Stimulated activated CD4-positive, alpha-beta T cell treated with anti-CD3 and anti-CD28 coated beads, Interleukin-12 subunit alpha, Interleukin-12 subunit beta, amount 100 ng/mL, for 24 hours (primary cell): ENCODE results near the gene ICA1L.

Experiments
- DNase-seq, 2 experiments: peaks; one replicate each; pipeline ENCODE4 v3.0.0-alpha.2; 2020; ENCODE audit warnings: low read depth in 2 of 2

The ICA1L gene

DNA sequence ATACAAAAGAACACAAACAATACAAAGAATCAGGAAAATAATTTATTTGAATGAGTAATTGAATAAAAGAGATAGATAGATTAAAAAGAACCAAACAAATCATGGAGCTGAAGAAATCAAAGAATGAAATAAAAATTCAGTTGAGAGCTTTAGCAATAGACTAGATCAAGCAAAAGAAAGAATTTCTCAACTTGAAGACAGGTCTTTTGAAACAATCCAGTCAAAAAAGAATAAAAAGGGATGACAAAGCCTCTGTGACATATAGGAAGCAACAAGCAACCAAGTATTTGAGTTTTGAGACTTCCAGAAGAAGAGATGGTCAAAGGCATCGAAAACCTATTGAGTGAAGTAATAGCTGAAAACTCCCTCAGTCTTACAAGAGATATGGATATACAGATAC, 128.0 kb downstream of the ICA1L start:
- no peak for DNase-seq

DNA sequence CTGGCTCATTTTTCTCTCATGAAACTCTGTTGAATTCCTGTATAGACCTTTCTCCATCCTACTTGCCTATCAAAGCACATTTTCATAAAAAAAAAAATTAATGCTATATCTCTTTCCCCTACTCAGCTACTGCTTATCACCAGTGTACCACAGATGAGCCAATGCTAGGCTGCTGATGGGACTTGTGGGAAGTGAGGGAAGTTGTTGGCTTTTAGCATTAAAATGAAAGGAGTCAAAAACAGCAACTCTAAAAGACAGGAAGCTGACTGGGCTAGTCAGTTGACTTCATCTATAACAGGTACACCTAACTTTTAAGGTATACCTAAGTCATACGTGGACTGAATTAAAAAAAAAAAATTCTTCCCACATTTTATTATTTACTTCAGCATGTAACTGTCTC, 134.7 kb downstream of the ICA1L start:
- no peak for DNase-seq

DNA sequence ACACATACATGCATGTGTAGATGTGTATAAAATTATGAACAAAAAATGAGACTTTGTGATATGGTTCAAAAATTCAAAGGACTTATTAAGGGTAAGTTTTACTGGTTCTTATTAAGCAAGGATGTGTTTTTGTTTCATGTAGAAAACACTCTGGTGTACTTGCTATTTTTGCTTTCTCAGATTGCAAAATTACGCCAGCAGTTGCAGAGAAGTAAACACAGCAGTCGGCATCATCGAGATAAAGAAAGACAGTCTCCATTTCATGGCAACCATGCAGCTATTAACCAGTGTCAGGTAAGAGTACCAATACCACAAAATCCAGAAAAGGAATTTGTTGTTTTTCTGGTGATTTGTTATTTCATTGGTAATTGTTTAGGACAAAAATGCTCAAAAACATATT, 145.5 kb downstream of the ICA1L start:
- DNase-seq: no peak

DNA sequence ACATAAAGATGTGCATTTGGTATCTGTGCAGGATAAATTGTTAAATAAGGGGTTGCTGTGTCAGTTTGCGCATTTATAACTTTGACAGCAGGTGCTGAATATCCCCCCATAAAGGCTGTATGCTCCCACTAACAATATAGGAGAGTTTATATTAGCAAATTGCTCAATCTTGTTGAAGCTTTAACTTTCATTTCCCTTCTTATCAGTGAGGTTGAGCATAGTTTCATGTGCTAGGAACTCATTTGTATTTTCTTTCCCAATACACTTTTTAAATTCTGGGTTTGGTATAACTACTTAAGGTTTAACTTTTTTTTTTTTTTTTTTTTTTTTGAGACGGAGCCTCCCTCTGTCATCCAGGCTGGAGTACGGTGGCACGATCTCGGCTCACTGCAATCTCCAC, 147.8 kb downstream of the ICA1L start:
- DNase-seq: no peak
